Measurements from ENCODE around the gene FXYD4.
"Not testable (repeated sequence)": the region's sequence is repeated elsewhere in the genome, so short reads cannot be mapped to it uniquely, and the experiment has no call there.

Gene FXYD4

DNA sequence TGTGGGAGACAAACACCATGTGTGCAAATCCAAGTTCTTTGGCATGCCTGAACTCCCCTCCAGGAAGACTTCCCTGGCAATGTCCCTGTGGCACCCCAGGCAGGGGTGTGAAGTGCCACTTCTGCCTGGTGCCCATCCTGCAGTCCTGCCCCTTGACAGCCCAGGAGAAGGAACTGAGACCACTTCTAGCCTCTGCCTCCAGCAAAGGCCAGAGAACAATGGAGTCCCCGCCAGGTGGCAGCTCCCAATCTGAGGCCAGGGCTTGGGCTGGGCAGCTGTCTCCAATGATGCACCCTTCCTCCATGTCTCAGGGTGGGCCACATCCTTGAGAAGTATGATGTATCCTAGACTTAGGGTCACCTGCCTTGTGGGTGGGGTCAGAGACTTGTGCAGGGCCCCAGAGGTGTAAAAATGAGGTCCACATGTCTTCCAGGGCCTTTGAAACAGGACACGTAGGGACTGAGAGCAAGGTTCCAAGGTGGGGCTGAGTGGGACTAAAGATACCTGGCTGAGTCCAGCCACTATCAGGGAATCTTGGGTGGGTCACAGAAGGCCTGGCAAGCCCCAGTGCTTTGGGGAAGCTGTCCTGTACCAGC is 5.5 kb downstream of the FXYD4 start:
- no peak for DNase-seq

DNA sequence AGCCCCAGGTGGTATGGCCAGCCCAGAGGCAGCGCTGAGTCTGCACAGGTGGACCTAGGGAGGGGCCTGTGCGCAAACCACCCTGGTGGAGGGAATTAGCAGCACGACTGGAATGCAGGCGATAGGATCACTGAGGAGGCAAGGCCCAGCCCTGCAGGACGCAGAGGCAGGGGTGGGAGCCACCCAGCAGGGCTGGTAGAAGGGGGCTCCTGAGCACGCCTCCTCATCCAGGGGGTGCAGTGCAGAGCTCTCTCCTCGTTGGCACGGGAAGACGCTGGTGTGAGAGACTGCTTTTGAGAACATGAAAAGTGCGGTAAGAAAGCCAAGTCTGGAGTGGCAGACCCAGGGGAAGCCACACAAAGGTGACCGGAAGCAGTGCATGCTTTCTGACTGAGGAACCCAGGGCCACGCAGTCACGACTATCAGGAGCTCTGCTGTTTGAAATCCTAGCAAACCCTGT is 6.0 kb downstream of the FXYD4 start:
- no peak for DNase-seq

DNA sequence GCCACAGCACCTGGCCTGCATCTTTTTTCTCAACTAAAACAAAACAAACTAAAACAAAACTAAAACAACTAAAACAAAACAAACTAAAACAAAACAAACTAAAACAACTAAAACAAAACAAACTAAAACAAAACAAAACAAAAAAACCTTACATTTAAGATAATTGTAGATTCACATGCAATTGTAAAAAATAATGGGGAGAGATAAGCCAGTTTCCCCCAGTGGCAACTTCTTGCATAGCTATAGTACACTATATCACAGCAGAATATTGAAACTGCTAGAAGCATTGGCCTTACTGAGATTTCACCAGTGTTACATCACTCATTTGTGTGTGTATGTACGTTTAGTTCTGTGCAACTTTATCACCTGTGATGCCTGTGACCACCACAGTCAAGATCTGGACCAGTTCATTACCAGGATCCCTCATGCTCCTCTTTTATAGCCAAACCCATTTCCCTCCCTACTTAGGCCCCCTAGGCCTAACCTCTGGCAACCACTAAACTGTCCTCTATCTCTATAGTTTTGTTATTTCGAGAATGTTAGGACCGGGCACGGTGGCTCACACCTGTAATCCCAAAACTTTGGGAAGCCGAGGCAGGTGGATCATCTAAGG is 9.3 kb downstream of the FXYD4 start:
- DNase-seq: no peak

DNA sequence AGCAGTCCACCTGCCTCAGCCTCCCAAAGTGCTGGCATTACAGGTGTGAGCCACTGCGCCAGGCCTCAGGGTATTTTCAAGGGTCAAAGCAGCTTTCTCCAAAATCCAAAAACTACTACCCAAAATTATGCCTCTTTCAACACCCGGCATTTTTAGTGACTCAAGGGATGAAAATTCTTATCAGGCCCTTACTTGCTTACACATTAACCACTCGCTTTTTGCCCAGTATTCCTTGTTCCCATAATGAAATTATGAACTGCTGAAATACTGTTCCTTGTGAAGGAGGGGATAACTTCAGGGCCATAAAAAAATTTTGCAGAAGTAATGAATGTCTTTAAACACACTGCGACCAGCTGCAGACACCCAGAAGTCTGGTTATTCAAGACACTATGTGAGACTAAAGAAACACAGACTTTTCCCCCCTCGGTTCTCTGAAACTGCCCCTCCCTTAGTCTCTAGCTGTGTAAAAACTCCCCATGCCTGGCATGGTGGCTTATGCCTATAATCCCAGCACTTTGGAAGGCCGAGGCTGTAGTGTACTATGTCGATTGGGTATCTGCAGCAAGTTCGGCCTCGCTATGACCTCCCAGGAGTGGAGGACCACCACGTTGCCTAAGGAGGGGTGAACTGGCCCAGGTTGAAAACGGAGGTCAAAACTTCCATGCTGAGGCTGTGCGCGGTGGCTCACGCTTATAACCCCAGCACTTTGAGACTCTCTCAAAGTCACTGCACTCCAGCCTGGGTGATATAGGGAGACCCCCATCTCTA is 12.0 kb downstream of the FXYD4 start:
- peak in 1 of 2 donors; percentile 33 for DNase-seq

DNA sequence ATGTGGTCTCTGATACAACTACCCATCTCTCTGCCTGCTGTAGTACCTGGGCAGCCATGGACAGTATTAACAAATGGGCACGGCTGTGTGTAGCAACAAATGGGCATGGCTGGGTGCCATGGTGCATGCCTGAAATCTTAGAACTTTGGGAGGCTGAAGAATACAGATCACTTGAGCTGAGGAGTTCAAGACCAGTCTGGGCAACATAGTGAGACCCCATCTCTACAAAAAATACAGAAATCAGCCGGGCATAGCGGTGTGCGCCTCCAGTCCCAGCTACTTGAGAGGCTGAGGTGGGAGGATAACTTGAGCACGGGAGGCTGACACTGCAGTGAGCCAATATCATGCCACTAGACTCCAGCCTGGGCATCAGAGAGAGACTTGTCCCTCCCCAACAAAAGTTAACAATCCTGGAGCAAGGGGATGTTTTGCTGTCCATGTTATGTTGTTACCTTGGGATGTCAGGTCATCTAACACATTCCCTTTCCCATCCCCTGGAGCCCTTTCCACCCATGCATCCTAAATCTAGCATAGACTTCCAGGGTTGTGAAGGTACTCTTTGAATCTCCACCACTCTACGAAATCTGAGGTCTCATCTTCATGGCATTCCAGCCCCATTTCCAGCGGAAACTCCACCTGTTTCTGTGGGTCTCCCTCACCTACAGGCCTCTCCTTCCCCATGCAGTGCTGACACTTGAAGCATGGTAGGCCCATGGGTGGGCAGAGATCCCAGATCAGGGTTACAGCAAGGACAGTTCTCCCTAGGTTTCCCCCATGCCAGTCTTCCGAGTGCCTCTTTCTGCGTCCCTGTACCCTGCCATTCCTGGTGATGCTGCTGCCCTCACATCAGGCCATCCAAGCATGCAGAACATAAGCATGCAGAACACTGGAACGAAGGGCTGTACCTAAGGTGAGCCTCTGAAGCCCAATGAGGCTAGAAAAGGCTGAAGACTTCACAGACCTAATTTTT is 13.1 kb downstream of the FXYD4 start:
- peak in 1 of 2 donors; percentile 30 for DNase-seq

DNA sequence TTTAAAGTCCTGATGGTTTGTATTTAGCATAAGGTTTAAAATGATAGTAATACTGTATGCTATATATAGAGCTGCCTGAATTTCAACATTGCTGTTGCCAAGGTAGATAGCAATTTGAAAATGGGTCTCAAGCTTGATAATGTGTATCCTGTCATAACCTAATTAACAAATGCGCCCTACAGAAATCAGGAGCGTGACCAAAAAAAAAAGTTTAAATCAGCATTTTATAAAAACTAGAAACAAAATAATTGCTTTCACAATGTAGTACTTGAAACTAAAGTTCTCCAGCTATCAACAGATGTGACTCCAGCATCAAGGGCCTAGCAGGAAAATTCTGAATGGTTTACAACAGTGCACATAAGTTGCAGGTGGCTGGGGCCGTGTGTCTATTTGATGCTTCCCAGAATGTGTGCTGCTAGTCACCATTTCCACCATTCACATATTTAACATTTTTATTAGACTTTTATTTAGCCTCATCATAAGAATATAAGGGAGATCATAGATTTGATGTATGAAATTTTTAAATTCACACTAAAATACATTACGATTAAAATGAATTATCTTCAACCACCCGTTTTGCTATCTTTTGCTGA is 14.1 kb downstream of the FXYD4 start:
- no peak for DNase-seq

DNA sequence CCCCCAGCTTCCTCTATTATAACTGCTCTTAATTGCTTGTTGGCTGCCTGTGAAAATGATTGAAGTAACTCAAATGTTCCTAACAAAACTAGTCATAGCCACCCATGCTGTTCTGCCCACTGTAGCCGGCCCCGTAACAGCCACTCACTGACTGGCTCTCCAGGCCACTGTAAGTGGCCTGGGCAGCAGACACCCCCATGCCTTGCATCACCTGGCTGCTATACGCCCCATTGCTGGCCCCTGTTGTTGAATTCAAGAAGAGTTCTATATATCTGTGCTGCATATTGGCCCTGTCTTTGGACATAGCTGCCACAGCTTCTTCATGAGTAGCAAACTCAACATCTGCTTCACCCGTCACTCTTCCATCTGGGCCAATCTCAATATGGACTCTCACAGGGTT is 15.1 kb downstream of the FXYD4 start:
- no peak for DNase-seq

DNA sequence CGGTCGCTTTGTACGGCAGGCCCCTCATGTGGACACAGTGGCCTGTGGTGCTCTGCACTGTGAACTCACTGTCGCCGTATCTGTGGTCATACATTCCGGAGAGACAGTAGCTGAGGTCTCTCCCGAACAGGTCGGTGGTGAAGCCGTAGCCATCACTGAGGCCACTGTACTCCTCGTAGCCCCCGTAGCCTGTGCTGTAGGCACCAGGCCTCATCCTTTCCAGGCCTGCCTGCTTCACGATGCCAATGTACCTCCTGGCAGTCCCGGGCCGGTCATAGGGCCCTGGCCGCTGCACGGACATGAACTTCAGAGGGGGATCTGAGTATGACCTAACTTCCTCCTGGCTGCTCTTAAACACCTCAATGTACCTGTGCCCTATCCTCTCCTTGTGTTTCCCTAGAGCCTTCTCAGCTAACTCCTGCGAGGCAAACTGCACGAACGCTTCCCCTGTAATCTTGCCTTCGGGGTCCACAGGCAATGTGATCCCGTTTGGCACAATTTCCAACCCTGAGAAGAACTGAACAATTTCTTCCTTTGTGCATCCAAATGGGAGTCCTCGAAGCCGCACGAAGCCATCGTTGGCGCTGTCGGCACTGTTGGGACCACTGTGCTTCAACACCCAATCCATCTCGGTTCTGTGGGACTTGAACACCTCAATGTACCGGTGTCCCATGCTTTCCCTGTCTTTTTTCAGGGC is 15.7 kb downstream of the FXYD4 start:
- DNase-seq: no peak

DNA sequence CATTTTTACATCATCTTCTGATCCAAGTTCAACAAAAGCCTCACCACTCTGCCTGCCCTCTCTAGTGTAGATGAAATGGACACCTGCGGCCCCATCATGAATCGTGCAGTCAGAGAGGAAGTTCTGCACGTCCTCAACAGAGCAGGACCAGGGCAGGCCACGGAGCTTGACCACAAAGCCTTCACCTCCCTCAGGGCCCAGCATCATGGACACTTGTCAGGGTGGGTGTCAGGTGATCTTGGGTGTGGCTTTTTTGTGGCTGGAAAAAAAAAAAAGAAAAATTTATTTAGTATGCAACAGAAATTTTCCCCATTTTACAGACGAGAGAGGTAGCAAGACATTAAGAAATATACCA is 16.2 kb downstream of the FXYD4 start:
- DNase-seq: no peak

DNA sequence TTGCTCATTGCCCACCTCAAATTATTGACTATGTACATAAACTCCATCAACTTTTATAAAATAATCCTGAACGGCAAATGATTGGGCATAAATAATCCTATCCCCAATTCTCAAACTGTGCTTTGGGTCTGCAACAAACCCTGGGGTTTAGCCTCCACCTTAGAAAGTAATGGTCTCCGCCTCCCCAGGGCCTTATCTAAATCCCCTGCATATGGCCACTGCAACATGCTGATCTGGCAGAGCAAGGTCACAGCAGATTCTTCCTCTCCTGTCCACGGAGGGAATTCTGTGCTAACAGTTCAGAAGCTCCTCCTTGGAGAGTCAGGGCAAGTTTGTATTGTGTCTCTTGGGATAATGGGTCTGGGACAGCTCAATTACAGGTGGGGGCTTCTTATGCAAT is 18.4 kb downstream of the FXYD4 start:
- no peak for DNase-seq

DNA sequence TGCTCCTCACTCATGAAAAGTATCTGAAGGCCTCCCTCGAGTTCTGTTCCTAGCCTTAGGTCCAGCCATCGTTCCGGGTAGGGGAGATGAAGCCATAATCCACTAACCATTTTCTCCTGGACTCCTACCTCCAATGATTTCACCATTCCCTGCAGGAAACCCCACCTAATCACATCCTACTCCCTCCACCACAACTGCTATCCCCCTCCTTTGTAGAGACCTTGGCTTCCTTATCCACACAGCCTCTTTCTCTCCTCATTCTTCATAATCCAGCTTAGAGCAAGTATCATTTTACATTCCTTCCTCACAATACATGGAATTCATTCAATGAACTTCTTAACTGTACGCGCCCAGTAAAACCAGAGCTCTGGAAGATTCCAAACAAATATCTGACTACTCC is 18.9 kb downstream of the FXYD4 start:
- DNase-seq: no peak

DNA sequence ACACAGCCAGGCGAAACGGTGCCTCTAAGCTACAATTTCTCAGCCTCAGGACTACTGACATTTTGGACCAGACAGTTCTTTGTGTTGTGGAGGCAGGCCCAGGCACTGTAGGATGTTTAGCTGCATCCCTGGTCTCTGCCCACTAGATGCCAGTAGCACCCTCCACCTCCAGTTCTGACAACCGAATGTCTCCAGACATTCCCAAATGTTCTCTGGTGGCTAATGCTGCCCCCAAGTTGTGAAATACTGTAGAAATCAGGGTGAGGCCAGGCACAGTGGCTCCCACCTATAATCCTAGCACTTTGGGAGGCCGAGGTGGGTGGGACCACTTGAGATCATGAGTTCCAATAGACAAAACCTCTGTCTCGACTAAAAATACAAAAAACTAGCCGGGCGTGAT is 19.3 kb downstream of the FXYD4 start:
- DNase-seq: no peak

DNA sequence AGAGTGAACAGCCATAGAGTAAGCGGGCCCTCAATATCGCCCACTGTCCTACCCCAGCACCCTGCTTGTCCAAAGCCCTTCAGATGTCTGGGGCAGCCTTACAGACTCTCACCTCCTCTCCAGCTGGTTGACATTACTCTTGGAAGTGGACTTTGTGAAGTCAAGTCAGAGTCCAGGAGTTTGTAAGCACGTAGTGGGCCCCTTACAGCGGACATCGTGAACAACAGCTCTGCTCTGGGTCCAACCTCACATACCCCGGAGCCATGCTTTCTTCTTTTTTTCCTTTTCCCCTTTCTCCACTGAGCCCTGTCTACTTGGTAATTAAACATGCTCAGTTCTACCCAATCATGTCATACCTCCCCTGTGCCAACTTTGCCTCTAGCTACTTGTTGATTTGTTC is 20.1 kb downstream of the FXYD4 start:
- DNase-seq: no peak

DNA sequence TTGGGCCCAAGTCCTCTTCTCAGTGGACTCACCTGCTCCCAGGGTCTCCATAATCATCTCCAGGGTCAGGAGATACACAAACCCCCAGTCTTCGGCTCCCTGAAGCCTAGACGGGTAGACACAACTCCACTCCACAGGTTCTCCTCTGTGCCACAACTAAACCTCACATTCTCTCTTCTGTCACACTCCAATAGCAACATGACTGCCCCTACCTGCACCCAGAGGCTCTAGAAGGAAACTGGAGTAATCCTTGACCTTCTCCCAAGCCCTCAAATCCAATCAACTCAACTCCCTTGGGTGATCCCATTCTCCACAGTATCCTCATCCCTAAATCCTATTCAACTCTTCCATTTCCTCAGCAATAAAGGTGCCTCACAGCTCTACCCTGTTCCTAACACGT is 21.3 kb downstream of the FXYD4 start:
- no peak for DNase-seq

DNA sequence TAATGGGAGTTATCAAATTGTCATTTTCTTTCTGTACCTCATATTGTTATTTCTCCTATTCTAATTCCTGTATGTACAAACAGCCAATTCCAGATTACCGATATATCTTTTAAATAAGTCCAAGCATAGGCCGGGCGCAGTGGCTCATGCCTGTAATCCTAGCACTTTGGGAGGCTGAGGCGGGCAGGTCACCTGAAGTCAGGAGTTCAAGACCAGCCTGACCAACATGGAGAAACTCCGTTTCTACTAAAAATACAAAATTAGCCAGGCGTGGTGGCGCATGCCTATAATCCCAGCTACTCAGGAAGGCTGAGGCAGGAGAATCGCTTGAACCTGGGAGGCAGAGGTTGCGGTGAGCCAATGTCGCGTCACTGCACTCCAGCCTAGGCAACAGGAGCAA is 21.8 kb downstream of the FXYD4 start:
- DNase-seq: not testable (repeated sequence)

DNA sequence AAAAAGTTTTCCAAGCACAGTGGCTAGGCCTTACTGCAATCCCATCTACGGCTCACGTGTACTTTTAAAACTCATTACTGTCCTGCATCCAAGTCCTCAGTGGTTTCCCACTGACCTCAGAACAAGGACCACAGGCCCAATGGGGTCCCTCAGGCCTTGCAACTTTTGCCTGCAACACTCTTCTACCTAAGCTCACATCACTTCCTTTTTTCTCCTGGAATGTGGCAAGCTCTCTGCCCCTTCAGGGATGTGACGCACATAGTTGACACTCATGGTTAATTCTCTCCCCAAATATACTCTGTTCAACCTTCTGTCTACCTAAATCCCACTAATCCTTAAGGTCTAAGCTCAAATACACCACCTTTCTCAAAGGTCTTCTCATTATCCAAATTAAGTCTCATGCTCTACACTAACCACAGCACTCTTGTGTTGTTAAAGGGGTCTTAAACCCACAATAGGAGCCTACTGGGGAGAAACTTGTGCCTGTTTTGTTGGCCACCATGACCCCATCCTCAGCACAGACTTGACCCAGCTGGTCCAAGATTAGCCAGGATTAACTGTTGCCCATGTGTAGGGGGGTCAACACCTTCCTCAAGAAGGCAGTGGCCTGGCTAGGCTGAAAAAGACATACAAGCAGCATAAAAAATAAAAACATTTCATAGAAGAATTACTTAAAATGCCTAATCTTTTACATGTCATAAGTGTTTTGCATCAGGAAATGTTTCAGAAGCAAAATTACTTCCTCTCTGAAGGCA is 22.3 kb downstream of the FXYD4 start:
- no peak for DNase-seq

DNA sequence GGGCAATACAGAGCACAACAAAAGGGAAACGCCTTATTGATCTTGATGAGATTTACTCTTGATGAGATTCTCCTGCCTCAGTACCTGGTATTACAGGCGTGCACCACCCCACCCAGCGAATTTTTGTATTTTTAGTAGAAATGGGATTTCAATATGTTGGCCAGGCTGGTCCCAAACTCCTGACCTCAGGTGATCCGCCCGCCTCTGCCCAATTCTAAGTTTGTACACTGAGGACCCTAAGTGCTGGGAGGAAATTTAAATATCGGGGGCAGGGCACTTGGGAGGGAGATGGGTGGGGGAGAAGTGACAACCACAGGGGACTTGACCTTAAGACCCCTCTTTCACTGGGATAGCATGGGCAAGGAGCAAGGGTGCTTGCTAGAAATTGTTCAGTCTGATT is 23.4 kb downstream of the FXYD4 start:
- DNase-seq: no peak

DNA sequence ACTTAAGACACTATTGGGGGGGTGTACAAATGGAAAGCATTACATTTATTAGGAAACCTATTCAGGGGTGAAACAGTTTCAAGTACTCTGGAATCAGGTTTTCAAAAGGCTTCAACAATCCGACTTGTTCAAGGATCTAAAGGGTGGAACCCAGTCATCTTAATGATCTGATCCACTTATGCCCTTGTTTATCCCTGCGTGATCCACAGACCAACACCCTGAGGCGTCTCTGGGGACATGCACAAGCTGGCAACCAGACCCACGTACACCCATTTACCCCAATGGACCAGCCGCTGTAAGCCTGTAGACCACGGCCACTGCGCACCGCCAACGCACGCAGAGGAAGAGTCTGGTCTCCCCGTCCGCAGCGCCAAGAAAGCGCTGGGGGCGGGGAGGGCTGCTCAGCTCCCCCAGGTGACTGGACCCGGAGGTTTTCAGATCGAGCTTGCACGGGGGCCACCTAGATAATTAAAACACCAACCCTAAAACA is 24.2 kb downstream of the FXYD4 start:
- peak; percentile 51 to 54 for DNase-seq

DNA sequence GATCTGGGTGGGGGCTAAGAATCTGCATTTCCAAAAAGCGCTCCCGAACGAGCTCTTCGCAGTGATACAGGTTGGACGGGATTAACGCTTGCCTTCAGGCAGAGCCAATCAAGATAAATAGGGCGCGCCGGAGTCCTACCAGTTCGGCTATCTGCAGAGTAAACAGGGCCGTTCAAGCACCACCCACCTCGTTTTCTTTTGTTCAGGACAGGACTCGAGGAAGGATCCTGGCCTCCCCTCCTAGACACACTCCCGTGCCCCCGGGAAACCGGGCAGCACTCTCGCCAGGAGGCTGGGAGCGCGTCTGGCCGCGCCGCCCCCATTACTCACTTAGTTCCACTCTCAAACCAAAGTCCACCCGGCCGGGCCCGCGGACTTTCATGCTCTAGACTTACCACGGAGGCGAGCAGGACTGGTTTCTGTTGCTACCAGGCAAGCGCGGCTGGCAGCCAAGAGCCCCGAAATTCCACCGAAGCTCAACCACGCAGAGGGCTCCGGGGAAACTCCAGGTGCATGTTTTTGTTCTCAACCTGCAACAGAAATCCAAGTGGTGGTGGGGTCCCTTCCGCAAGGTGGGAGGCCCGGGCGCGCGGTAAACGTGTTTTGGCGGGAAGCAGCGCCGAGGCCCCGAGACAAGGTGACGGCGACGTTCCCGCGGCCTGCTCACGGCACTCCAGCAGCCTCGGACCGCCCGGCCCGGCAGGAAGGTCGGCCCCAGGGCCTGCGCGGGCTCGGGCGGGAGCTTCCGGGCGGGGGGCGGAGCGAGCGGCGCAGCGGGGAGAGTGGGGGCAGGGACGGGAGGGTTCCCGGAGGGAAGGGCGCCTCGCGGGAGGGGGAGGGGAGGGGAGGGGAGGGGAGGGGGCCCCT is 24.9 kb downstream of the FXYD4 start:
- DNase-seq: peak; percentile 76 to 86

All from stimulated activated CD4-positive, alpha-beta T cell treated with anti-CD3 and anti-CD28 coated beads, Interleukin-2, amount 100 ng/mL, for 24 hours (primary cell).